ENCODE data around the gene EFCAB9.
"Not testable (repeated sequence)": the region's sequence is repeated elsewhere in the genome, so short reads cannot be mapped to it uniquely, and the experiment has no call there.

DNA sequence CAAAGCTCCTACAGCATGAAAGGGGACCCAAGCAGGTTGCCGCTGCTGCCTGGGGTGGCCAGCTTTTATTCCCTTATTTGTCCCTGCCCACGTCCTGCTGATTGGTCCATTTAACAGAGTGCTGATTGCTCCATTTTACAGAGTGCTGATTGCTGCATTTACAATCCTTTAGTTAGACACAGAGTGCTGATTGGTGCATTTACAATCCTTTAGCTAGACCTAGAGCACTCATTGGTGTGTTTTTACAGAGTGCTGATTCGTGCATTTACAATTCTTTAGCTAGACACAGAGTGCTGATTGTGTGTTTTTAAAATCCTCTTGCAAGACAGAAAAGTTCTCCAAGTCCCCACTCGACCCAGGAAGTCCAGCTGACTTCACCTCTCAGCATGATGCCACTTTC is 3.8 kb downstream of the EFCAB9 start:
- TF ChIP-seq, protein P1, sequence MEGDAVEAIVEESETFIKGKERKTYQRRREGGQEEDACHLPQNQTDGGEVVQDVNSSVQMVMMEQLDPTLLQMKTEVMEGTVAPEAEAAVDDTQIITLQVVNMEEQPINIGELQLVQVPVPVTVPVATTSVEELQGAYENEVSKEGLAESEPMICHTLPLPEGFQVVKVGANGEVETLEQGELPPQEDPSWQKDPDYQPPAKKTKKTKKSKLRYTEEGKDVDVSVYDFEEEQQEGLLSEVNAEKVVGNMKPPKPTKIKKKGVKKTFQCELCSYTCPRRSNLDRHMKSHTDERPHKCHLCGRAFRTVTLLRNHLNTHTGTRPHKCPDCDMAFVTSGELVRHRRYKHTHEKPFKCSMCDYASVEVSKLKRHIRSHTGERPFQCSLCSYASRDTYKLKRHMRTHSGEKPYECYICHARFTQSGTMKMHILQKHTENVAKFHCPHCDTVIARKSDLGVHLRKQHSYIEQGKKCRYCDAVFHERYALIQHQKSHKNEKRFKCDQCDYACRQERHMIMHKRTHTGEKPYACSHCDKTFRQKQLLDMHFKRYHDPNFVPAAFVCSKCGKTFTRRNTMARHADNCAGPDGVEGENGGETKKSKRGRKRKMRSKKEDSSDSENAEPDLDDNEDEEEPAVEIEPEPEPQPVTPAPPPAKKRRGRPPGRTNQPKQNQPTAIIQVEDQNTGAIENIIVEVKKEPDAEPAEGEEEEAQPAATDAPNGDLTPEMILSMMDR (IDR thresholded peaks at IDR 0.05; ENCODE audit: low read depth, low read length, missing input control): not testable (repeated sequence)
- TF ChIP-seq TAF1 (conservative IDR thresholded peaks at IDR 0.05); RAD21 (IDR thresholded peaks at IDR 0.05); SP1 (IDR thresholded peaks at IDR 0.05): not testable (repeated sequence)
